Choroid plexus epithelial cell (primary cell): Measurements from ENCODE around the gene SPTBN4.

ENCODE experiments used
- DNase-seq: peaks from one replicate; pipeline ENCODE4 v3.0.0-alpha.2; 2010; ENCODE audit warnings: low read depth
- H3K4me3 ChIP-seq: 2 replicates; pipeline ENCODE4 v1.5.1; 2011; ENCODE audit warnings: low read depth, mild to moderate bottlenecking, control low read depth, low read length, moderate library complexity
- CTCF ChIP-seq: conservative IDR thresholded peaks from 2 replicates; pipeline ENCODE4 v1.5.1; 2011; ENCODE audit warnings: low read depth, mild to moderate bottlenecking, control low read depth, inconsistent platforms, low read length, moderate library complexity

Gene SPTBN4

GRCh38 chr19:40510526-40511115, 43.8 kb downstream of the SPTBN4 start:
- no peak overlapping the region for H3K4me3 ChIP-seq
- no peak for DNase-seq
- TF ChIP-seq CTCF, result no peak

- DNase-seq, result no peak
- H3K4me3 ChIP-seq, result no peak overlapping the region
- TF ChIP-seq CTCF, result no peak
Measured at GRCh38 chr19:40511487-40511886, 44.7 kb downstream of the SPTBN4 start.

GRCh38 chr19:40512110-40512472, 45.3 kb downstream of the SPTBN4 start:
- H3K4me3 ChIP-seq, result no peak overlapping the region
- TF ChIP-seq CTCF, result no peak
- DNase-seq, result no peak

- DNase-seq, result peak; percentile 27
- no peak overlapping the region for H3K4me3 ChIP-seq
- TF ChIP-seq CTCF, result no peak
Measured at GRCh38 chr19:40512473-40513344, 45.9 kb downstream of the SPTBN4 start.

GRCh38 chr19:40513345-40513678, 46.5 kb downstream of the SPTBN4 start:
- no peak for TF ChIP-seq CTCF
- no peak overlapping the region for H3K4me3 ChIP-seq

GRCh38 chr19:40513741-40514315, 47.0 kb downstream of the SPTBN4 start:
- no peak for TF ChIP-seq CTCF
- H3K4me3 ChIP-seq, result no peak overlapping the region
- no peak for DNase-seq

More at GRCh38 chr19:40513345-40513678, 46.5 kb downstream of the SPTBN4 start:
- no peak for DNase-seq

GRCh38 chr19:40517248-40517647, 50.4 kb downstream of the SPTBN4 start:
- no peak overlapping the region for H3K4me3 ChIP-seq
- DNase-seq, result no peak
- no peak for TF ChIP-seq CTCF
